Measurements from ENCODE around the gene WLS. TPM values are rescaled to one million over a fixed set of nuclear protein-coding genes. Genes with fewer than 3 reads are reported as not detected.

WLS gene
- total RNA-seq, 1 donor from 2014 or later, result not detected

GRCh38 chr1:68227598-68227997, 4.7 kb downstream of the WLS start:
- ATAC-seq (ENCODE audit: low read depth) (no peak), DNase-seq (no peak)
- H3K4me3 Mint-ChIP-seq, result no peak overlapping the region
- H3K9me3 Mint-ChIP-seq, result no peaks in the 10 kb centered on the region
- no peaks in the 10 kb centered on the region for H3K36me3 Mint-ChIP-seq (ENCODE audit: low read depth)
- H3K4me1 Mint-ChIP-seq, result peaks cover 15% of the 10 kb centered on the region
- H3K27ac Mint-ChIP-seq, result no peak overlapping the region
- intact Hi-C loops (cut with micrococcal nuclease), result no loop called here
- TF ChIP-seq CTCF (IDR thresholded peaks at IDR 0.05), result no peak
- ChIA-PET POLR2A (no interaction called here), CTCF (no interaction called here)
- H3K27me3 Mint-ChIP-seq, result peaks cover 38% of the 10 kb centered on the region

GRCh38 chr1:68225781-68226180, 6.5 kb downstream of the WLS start:
- Mint-ChIP-seq H3K27ac (no peak overlapping the region), H3K4me1 (peaks cover 5% of the 10 kb centered on the region), H3K4me3 (no peak overlapping the region), H3K27me3 (peaks cover 30% of the 10 kb centered on the region), H3K9me3 (no peaks in the 10 kb centered on the region), H3K36me3 (ENCODE audit: low read depth) (no peaks in the 10 kb centered on the region)
- ChIA-PET CTCF (no interaction called here), POLR2A (no interaction called here)
- no peak for TF ChIP-seq CTCF (IDR thresholded peaks at IDR 0.05)
- ATAC-seq (ENCODE audit: low read depth) (no peak), DNase-seq (no peak)
- intact Hi-C loops (cut with micrococcal nuclease), result no loop called here

GRCh38 chr1:68223687-68224086, 8.6 kb downstream of the WLS start:
- no peak overlapping the region for H3K27ac Mint-ChIP-seq
- no peaks in the 10 kb centered on the region for H3K4me1 Mint-ChIP-seq

GRCh38 chr1:68221980-68222373, 10.3 kb downstream of the WLS start:
- peaks cover 17% of the 10 kb centered on the region for H3K27me3 Mint-ChIP-seq
- CTCF ChIA-PET, result no interaction called here

More at GRCh38 chr1:68223687-68224086, 8.6 kb downstream of the WLS start:
- Mint-ChIP-seq H3K27me3 (peaks cover 15% of the 10 kb centered on the region), H3K9me3 (no peaks in the 10 kb centered on the region), H3K4me3 (no peak overlapping the region), H3K36me3 (ENCODE audit: low read depth) (no peaks in the 10 kb centered on the region)
- no peak for DNase-seq
- intact Hi-C loops (cut with micrococcal nuclease), result no loop called here
- no peak for ATAC-seq (ENCODE audit: low read depth)
- POLR2A ChIA-PET, result no interaction called here
- CTCF ChIA-PET, result no interaction called here
- no peak for TF ChIP-seq CTCF (IDR thresholded peaks at IDR 0.05)

More at GRCh38 chr1:68221980-68222373, 10.3 kb downstream of the WLS start:
- intact Hi-C loops (cut with micrococcal nuclease), result no loop called here
- no peak overlapping the region for H3K4me3 Mint-ChIP-seq
- TF ChIP-seq CTCF (IDR thresholded peaks at IDR 0.05), result no peak
- H3K4me1 Mint-ChIP-seq, result no peaks in the 10 kb centered on the region
- ATAC-seq (ENCODE audit: low read depth), result no peak
- no peak overlapping the region for H3K27ac Mint-ChIP-seq
- no peaks in the 10 kb centered on the region for H3K9me3 Mint-ChIP-seq
- DNase-seq, result no peak
- POLR2A ChIA-PET, result no interaction called here
- H3K36me3 Mint-ChIP-seq (ENCODE audit: low read depth), result no peaks in the 10 kb centered on the region
